Mesangial cell (primary cell): ENCODE data around the gene KRTAP19-5. TPM values are rescaled to one million over a fixed set of nuclear protein-coding genes. Genes with fewer than 3 reads are reported as not detected.

Source experiments
- total RNA-seq: library from RNA; depleted of rRNA; stranded (reverse); fragments of >200 nt; gene quantifications from 2 replicates; pipeline ENCODE4 v1.2.3, GENCODE V29; 2015

Gene KRTAP19-5
- not detected in 2 replicates for total RNA-seq

DNA sequence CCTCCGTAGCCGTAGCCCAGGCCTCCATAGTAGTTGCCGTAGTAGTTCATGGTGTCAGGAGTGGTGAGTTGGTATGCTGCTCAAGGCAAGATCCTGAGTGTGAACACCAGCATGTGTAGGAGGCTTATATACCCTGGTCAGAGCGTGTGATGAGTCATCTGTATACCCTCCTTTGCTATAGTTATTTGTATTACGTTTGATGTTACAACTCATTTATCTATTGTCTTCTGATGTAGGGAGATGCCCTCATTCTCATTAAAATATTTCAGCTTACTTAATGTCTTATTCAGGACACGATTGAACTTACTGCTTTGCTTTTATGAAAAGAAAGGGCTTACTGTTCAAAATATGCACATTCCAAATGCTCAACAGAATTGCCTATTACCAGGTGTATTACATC lies at the start of gene KRTAP19-5:
Gene KRTAP19-5, minus strand, starts transcription at position 101 of the 400 bp plus-strand sequence. Its CDS starts 51 bp downstream, at position 50.

GRCh38 chr21:30541764-30542163 lies 39.8 kb upstream of the KRTAP19-5 start, which contains the start of gene KRTAP19-6:
KRTAP19-6 (minus strand) TSS chr21:30541864; CDS start chr21:30541833, 31 bp downstream.

GRCh38 chr21:30497065-30497464 lies 4.9 kb downstream of the KRTAP19-5 start, which contains the start of gene KRTAP19-4:
KRTAP19-4 (minus strand) TSS chr21:30497165; CDS start chr21:30497110, 55 bp downstream.

GRCh38 chr21:30491963-30492428 lies 9.9 kb downstream of the KRTAP19-5 start, which contains the start of gene KRTAP19-3:
KRTAP19-3 (minus strand) TSS chr21:30492013; CDS start chr21:30491957, 56 bp downstream.

GRCh38 chr21:30487336-30487735 lies 14.6 kb downstream of the KRTAP19-5 start, which contains the start of gene KRTAP19-2:
KRTAP19-2 (minus strand) TSS chr21:30487436; CDS start chr21:30487348, 88 bp downstream.

GRCh38 chr21:30480145-30480544 lies 21.8 kb downstream of the KRTAP19-5 start, which contains the start of gene KRTAP19-1:
KRTAP19-1 (minus strand) TSS chr21:30480367; CDS start chr21:30480317, 50 bp downstream.

Other genes starting within 250 kb of the KRTAP19-5 start
- not detected in 2 replicates for gene KRTAP24-1, start 219.2 kb downstream of the KRTAP19-5 start, total RNA-seq
- not detected in 2 replicates for gene KRTAP25-1, start 212.6 kb downstream of the KRTAP19-5 start, total RNA-seq
- gene KRTAP26-1, start 181.8 kb downstream of the KRTAP19-5 start, total RNA-seq: not detected in 2 replicates
- gene KRTAP27-1, start 164.4 kb downstream of the KRTAP19-5 start, total RNA-seq: not detected in 2 replicates
- not detected in 2 replicates for gene KRTAP23-1, start 153.5 kb downstream of the KRTAP19-5 start, total RNA-seq
- gene KRTAP13-2, start 129.9 kb downstream of the KRTAP19-5 start, total RNA-seq: not detected in 2 replicates
- gene KRTAP13-1, start 106.1 kb downstream of the KRTAP19-5 start, total RNA-seq: not detected in 2 replicates
- not detected in 2 replicates for gene KRTAP13-3, start 76.2 kb downstream of the KRTAP19-5 start, total RNA-seq
- not detected in 2 replicates for gene KRTAP13-4, start 71.9 kb downstream of the KRTAP19-5 start, total RNA-seq
- gene KRTAP15-1, start 61.9 kb downstream of the KRTAP19-5 start, total RNA-seq: not detected in 2 replicates
- gene KRTAP19-1, start 21.8 kb downstream of the KRTAP19-5 start, total RNA-seq: not detected in 2 replicates
- not detected in 2 replicates for gene KRTAP19-2, start 14.7 kb downstream of the KRTAP19-5 start, total RNA-seq
- not detected in 2 replicates for gene KRTAP19-3, start 10.1 kb downstream of the KRTAP19-5 start, total RNA-seq
- gene KRTAP19-4, start 5.0 kb downstream of the KRTAP19-5 start, total RNA-seq: not detected in 2 replicates
- not detected in 2 replicates for gene KRTAP19-6, start 39.7 kb upstream of the KRTAP19-5 start, total RNA-seq
- gene KRTAP19-7, start 59.2 kb upstream of the KRTAP19-5 start, total RNA-seq: not detected in 2 replicates
- gene KRTAP22-2, start 88.3 kb upstream of the KRTAP19-5 start, total RNA-seq: not detected in 2 replicates
- gene KRTAP6-3, start 90.3 kb upstream of the KRTAP19-5 start, total RNA-seq: not detected in 2 replicates
- gene KRTAP6-2, start 96.8 kb upstream of the KRTAP19-5 start, total RNA-seq: not detected in 2 replicates
- gene KRTAP22-1, start 98.9 kb upstream of the KRTAP19-5 start, total RNA-seq: not detected in 2 replicates
- not detected in 2 replicates for gene KRTAP6-1, start 111.8 kb upstream of the KRTAP19-5 start, total RNA-seq
- not detected in 2 replicates for gene KRTAP20-1, start 114.3 kb upstream of the KRTAP19-5 start, total RNA-seq
- not detected in 2 replicates for gene KRTAP20-4, start 118.5 kb upstream of the KRTAP19-5 start, total RNA-seq
- gene KRTAP20-2, start 133.1 kb upstream of the KRTAP19-5 start, total RNA-seq: not detected in 2 replicates
- not detected in 2 replicates for gene KRTAP20-3, start 140.7 kb upstream of the KRTAP19-5 start, total RNA-seq
- not detected in 2 replicates for gene KRTAP21-3, start 216.6 kb upstream of the KRTAP19-5 start, total RNA-seq
- not detected in 2 replicates for gene KRTAP21-2, start 245.1 kb upstream of the KRTAP19-5 start, total RNA-seq